Neural crest cell (in vitro differentiated cells): ENCODE results near the gene RSPO1. TPM values are rescaled to one million over a fixed set of nuclear protein-coding genes. Genes with fewer than 3 reads are reported as not detected.

Source experiments
- DNase-seq: peaks from one replicate; pipeline ENCODE4 v3.0.0; 2021; ENCODE audit warnings: low read depth, mixed read lengths, low spot score
- H3K27ac Mint-ChIP-seq: one replicate; pipeline ENCODE4 v1.8.0; 2021; ENCODE audit warnings: mild to moderate bottlenecking, mixed read lengths; ENCODE audit not compliant: unreplicated experiment
- H3K27me3 Mint-ChIP-seq: 2 replicates; pipeline ENCODE4 v1.8.0; 2021; ENCODE audit warnings: low read depth, mild to moderate bottlenecking, mixed read lengths
- H3K36me3 Mint-ChIP-seq: 2 replicates; pipeline ENCODE4 v1.8.0; 2021; ENCODE audit warnings: low read depth, mild to moderate bottlenecking, mixed read lengths
- H3K4me1 Mint-ChIP-seq: 2 replicates; pipeline ENCODE4 v1.8.0; 2021; ENCODE audit warnings: mixed read lengths
- H3K4me3 Mint-ChIP-seq: one replicate; pipeline ENCODE4 v1.8.0; 2021; ENCODE audit warnings: mild to moderate bottlenecking, mixed read lengths
- H3K9me3 Mint-ChIP-seq: 2 replicates; pipeline ENCODE4 v1.8.0; 2021; ENCODE audit warnings: mixed read lengths
- CTCF ChIP-seq: fragments of 200-600 bp; sonication (generic); conservative IDR thresholded peaks from 2 replicates; pipeline ENCODE4 v1.5.0; 2021; ENCODE audit warnings: antibody characterized with exemption, mild to moderate bottlenecking
- total RNA-seq: library from RNA; stranded (reverse); gene quantifications from 2 replicates; pipeline ENCODE4 v1.2.1, GENCODE V29; 2021

Gene RSPO1
- total RNA-seq, 1 donor from 2014 or later, result 0.54 TPM

- no peak for DNase-seq
- H3K36me3 Mint-ChIP-seq, result no peaks in the 10 kb centered on the region
- no peaks in the 10 kb centered on the region for H3K9me3 Mint-ChIP-seq
- no peak for TF ChIP-seq CTCF
- no peaks in the 10 kb centered on the region for H3K4me1 Mint-ChIP-seq
- H3K27me3 Mint-ChIP-seq, result peaks cover 43% of the 10 kb centered on the region
- H3K4me3 Mint-ChIP-seq, result no peak overlapping the region
- H3K27ac Mint-ChIP-seq, result no peak overlapping the region
These were observed 28.8 kb downstream of the RSPO1 start for GRCh38 chr1:37605806-37606474.

GRCh38 chr1:37605061-37605650 lies 29.5 kb downstream of the RSPO1 start:
- Mint-ChIP-seq H3K4me1 (no peaks in the 10 kb centered on the region), H3K27ac (no peak overlapping the region), H3K9me3 (no peaks in the 10 kb centered on the region), H3K4me3 (no peak overlapping the region), H3K27me3 (peaks cover 45% of the 10 kb centered on the region), H3K36me3 (no peaks in the 10 kb centered on the region)
- no peak for DNase-seq
- no peak for TF ChIP-seq CTCF

- H3K36me3 Mint-ChIP-seq, result no peaks in the 10 kb centered on the region
- H3K4me3 Mint-ChIP-seq, result peak overlapping the region; percentile 6
- DNase-seq, result peak; percentile 30
- no peak overlapping the region for H3K27ac Mint-ChIP-seq
- peak; percentile 78 for TF ChIP-seq CTCF
- no peaks in the 10 kb centered on the region for H3K4me1 Mint-ChIP-seq
- H3K27me3 Mint-ChIP-seq, result peaks cover 63% of the 10 kb centered on the region
- H3K9me3 Mint-ChIP-seq, result no peaks in the 10 kb centered on the region
These were observed 31.7 kb downstream of the RSPO1 start for GRCh38 chr1:37602750-37603694.

- H3K36me3 Mint-ChIP-seq, result no peaks in the 10 kb centered on the region
- H3K4me3 Mint-ChIP-seq, result no peak overlapping the region
- H3K4me1 Mint-ChIP-seq, result peaks cover 1% of the 10 kb centered on the region
- DNase-seq, result no peak
- H3K27ac Mint-ChIP-seq, result no peak overlapping the region
- H3K9me3 Mint-ChIP-seq, result no peaks in the 10 kb centered on the region
- peaks cover 79% of the 10 kb centered on the region for H3K27me3 Mint-ChIP-seq
- no peak for TF ChIP-seq CTCF
These were observed 33.3 kb downstream of the RSPO1 start for GRCh38 chr1:37601441-37601840.

DNA sequence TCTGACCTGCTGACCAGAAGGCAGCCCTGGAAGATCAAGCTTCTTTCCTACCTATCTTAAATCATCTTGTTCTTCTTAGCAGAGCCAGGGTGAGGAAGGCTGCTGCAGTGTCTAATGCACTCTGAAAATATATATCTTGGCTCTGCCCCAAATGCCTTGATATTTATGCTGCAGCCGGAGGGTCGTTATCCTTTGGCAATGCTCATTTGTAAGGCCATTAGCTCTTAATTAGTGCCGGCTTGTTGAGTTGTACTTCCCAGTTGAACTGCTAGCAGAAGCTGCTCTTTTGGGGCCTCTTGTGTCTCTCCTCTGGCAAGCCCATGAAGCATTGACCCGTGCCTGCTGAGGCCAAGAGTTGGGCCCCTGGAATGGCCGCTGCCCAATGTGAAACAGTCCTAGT lies 34.8 kb downstream of the RSPO1 start:
- Mint-ChIP-seq H3K4me3 (no peak overlapping the region), H3K4me1 (peaks cover 16% of the 10 kb centered on the region), H3K27me3 (peaks cover 83% of the 10 kb centered on the region), H3K36me3 (no peaks in the 10 kb centered on the region), H3K9me3 (no peaks in the 10 kb centered on the region), H3K27ac (no peak overlapping the region)
- no peak for DNase-seq
- no peak for TF ChIP-seq CTCF
